Stimulated activated CD4-positive, alpha-beta T cell treated with anti-CD3 and anti-CD28 coated beads, TNF-alpha, amount 100 ng/mL, for 4 hours (primary cell): ENCODE data around the gene BTN2A1.
"Not testable (repeated sequence)": the region's sequence is repeated elsewhere in the genome, so short reads cannot be mapped to it uniquely, and the experiment has no call there.

Experiments used
- DNase-seq, 3 experiments: peaks; one replicate each; pipeline ENCODE4 v3.0.0-alpha.2; 2020; ENCODE audit warnings: low read depth in 3 of 3

BTN2A1 gene

GRCh38 chr6:26432627-26433201, 25.0 kb upstream of the BTN2A1 start:
- no peak for DNase-seq

- DNase-seq, result not testable (repeated sequence)
Observed at GRCh38 chr6:26433680-26434079, 24.1 kb upstream of the BTN2A1 start.

GRCh38 chr6:26436018-26436417, 21.7 kb upstream of the BTN2A1 start:
- DNase-seq, result no peak

GRCh38 chr6:26437550-26437949, 20.2 kb upstream of the BTN2A1 start:
- no peak for DNase-seq

GRCh38 chr6:26438000-26438399, 19.8 kb upstream of the BTN2A1 start:
- DNase-seq, result no peak

- DNase-seq, result no peak
Observed at GRCh38 chr6:26439151-26440125, 18.3 kb upstream of the BTN2A1 start.

GRCh38 chr6:26440977-26441358, 16.8 kb upstream of the BTN2A1 start:
- no peak for DNase-seq

GRCh38 chr6:26441977-26442376, 15.8 kb upstream of the BTN2A1 start:
- no peak for DNase-seq

- DNase-seq, result no peak
Observed at GRCh38 chr6:26445934-26446667, 11.7 kb upstream of the BTN2A1 start.

- no peak for DNase-seq
Observed at GRCh38 chr6:26447257-26447656, 10.5 kb upstream of the BTN2A1 start.

- DNase-seq, result no peak
Observed at GRCh38 chr6:26450240-26450639, 7.5 kb upstream of the BTN2A1 start.

- no peak for DNase-seq
Observed at GRCh38 chr6:26452631-26453235, 5.0 kb upstream of the BTN2A1 start.

- DNase-seq, result no peak
Observed at GRCh38 chr6:26454631-26455030, 3.1 kb upstream of the BTN2A1 start.

GRCh38 chr6:26455357-26455970, 2.3 kb upstream of the BTN2A1 start:
- no peak for DNase-seq

- no peak for DNase-seq
Observed at GRCh38 chr6:26457264-26457805, 420 bp upstream of the BTN2A1 start.

GRCh38 chr6:26459023-26459810, 1.5 kb downstream of the BTN2A1 start:
- DNase-seq, result no peak

GRCh38 chr6:26461353-26461752, 3.6 kb downstream of the BTN2A1 start:
- DNase-seq, result not testable (repeated sequence)

GRCh38 chr6:26464014-26464413, 6.3 kb downstream of the BTN2A1 start:
- DNase-seq, result no peak

- DNase-seq, result no peak
Observed at GRCh38 chr6:26464416-26465131, 6.8 kb downstream of the BTN2A1 start.

GRCh38 chr6:26465776-26466175, 8.0 kb downstream of the BTN2A1 start:
- DNase-seq, result no peak
